Gastroesophageal sphincter (tissue), 3 donors: ENCODE measurements around the gene OGFR.

Source experiments
- CTCF ChIP-seq, 4 experiments: fragments of 200-600 bp in 2 of 4; fragments of 450-650 bp in 2 of 4; sonication (generic) in 1 of 4; IDR thresholded peaks; one replicate each; pipeline ENCODE4 v1.5.1; 2017 to 2019; ENCODE audit warnings: antibody characterized with exemption in 4 of 4, mild to moderate bottlenecking in 2 of 4, moderate library complexity in 2 of 4
- POLR2A ChIP-seq, 2 donors: fragments of 450-650 bp; IDR thresholded peaks; one replicate each; pipeline ENCODE4 v1.6.1; 2017; ENCODE audit warnings: antibody characterized with exemption in 2 of 2, mild to moderate bottlenecking in 2 of 2, moderate library complexity in 1 of 2
- POLR2AphosphoS5 ChIP-seq: sonication (generic); formaldehyde crosslinking; IDR thresholded peaks from one replicate; pipeline ENCODE4 v1.6.1; 2017; ENCODE audit warnings: antibody characterized with exemption

GRCh38 chr20:62808211-62808865 is 3.7 kb downstream of the OGFR start:
- TF ChIP-seq POLR2A (IDR thresholded peaks at IDR 0.05): no peak
- TF ChIP-seq POLR2AphosphoS5: no peak
- TF ChIP-seq CTCF (IDR thresholded peaks at IDR 0.05): peak in 3 of 4 experiments; percentile 76 to 93 (median 84)
